Body of pancreas (tissue), 4 donors: Measurements from ENCODE around the gene DOK1.

Source experiments
- CTCF ChIP-seq, 7 experiments: fragments of 450-650 bp in 4 of 7; fragments of 200-600 bp in 3 of 7; sonication (generic) in 3 of 7; IDR thresholded peaks; one replicate each; pipeline ENCODE4 v1.5.1; 2016 to 2019; ENCODE audit warnings: antibody characterized with exemption in 7 of 7
- POLR2A ChIP-seq, 3 donors: fragments of 450-650 bp; IDR thresholded peaks; one replicate each; pipeline ENCODE4 v1.6.1; 2016; ENCODE audit warnings: antibody characterized with exemption in 3 of 3, mild to moderate bottlenecking in 2 of 3

DNA sequence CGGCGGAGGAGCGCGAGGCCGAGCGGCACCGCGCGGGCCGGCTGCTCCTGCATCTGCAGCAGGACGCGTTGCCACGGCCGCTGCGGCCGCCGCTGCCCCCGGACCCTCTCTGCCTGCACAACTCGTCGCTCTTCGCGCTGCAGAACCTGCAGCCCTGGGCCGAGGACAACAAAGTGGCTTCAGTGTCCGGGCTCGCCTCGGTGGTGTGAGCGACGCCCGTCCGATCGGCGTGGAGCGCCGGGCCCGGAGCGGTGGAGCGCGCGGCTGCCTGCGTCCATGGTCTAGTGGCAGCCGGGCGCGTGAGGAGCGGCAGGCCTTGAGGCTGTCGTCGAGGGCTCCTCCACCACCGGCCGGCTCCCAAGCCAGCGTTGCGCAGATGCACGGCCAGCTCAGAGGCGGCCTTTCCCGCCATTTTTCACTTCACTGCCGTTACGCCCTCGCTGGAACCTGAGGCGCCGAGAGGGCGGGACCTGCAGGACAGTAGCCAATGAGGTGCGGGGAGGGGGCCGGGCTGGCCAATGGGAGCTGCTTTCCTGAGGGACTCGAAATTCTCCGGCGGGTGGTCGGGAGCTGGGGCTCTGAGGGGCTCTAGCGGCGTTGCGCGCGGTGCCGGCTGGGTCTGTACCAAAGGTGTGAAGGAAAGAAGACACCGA lies 38.4 kb upstream of the DOK1 start:
- no peak for TF ChIP-seq CTCF (IDR thresholded peaks at IDR 0.05)
- TF ChIP-seq POLR2A (IDR thresholded peaks at IDR 0.05): no peak
